Activated CD4-positive, alpha-beta T cell treated with anti-CD3 and anti-CD28 coated beads, Interleukin-2, amount 10 ng/mL, durations not matched to agents 24 days and 14 days (primary cell): Measurements from ENCODE around the gene CD274. TPM values are rescaled to one million over a fixed set of nuclear protein-coding genes. Genes with fewer than 3 reads are reported as not detected.

Experiments used
- DNase-seq: peaks from one replicate; pipeline ENCODE4 v3.0.0; 2022
- H3K27ac Mint-ChIP-seq: one replicate; pipeline ENCODE4 v1.8.0; 2022; ENCODE audit warnings: mild to moderate bottlenecking, mixed read lengths
- H3K27me3 Mint-ChIP-seq: one replicate; pipeline ENCODE4 v1.8.0; 2022; ENCODE audit warnings: mixed read lengths
- H3K36me3 Mint-ChIP-seq: one replicate; pipeline ENCODE4 v1.8.0; 2022; ENCODE audit warnings: low read depth, mild to moderate bottlenecking, mixed read lengths
- H3K4me1 Mint-ChIP-seq: one replicate; pipeline ENCODE4 v1.8.0; 2021; ENCODE audit warnings: mixed read lengths
- H3K4me3 Mint-ChIP-seq: one replicate; pipeline ENCODE4 v1.8.0; 2022; ENCODE audit warnings: mild to moderate bottlenecking, moderate library complexity, mixed read lengths
- H3K9me3 Mint-ChIP-seq: one replicate; pipeline ENCODE4 v1.8.0; 2021; ENCODE audit warnings: mixed read lengths
- intact Hi-C: fragments of 100-400 bp; cut with micrococcal nuclease; formaldehyde crosslinking; loops from one replicate; pipeline ENCODE4 v1.15.1; 2023
- total RNA-seq: library from RNA; stranded (reverse); gene quantifications from 2 replicates; pipeline ENCODE4 v1.2.3, GENCODE V29; 2022

CD274 gene
- total RNA-seq, 1 donor from 2014 or later: 57.6 TPM

DNA sequence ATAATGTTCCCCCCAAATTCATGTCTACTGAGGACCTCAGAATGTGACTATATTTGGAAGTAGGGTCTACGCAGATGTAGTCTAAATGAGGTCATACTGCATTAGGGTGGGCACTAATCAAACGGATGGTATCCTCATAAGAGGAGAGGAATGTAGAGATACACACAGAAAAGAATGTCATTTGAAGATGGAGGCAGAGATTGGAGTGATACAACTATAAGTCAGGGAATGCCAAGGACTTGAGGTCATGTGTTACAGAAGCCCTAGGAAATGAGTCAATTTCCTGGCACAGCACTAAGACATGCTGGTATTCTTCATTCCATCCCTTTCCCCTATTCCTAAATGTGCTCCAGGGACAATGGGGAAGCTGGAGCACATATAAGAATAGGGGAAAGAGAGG is 59.2 kb downstream of the CD274 start:
- Mint-ChIP-seq H3K27me3 (peaks cover 2% of the 10 kb centered on the region), H3K36me3 (peaks cover 14% of the 10 kb centered on the region), H3K27ac (peak overlapping the region; percentile 96), H3K4me3 (peak overlapping the region; percentile 85), H3K4me1 (peaks cover 57% of the 10 kb centered on the region), H3K9me3 (peaks cover 28% of the 10 kb centered on the region)
- intact Hi-C loops: no loop called here
- no peak for DNase-seq

DNA sequence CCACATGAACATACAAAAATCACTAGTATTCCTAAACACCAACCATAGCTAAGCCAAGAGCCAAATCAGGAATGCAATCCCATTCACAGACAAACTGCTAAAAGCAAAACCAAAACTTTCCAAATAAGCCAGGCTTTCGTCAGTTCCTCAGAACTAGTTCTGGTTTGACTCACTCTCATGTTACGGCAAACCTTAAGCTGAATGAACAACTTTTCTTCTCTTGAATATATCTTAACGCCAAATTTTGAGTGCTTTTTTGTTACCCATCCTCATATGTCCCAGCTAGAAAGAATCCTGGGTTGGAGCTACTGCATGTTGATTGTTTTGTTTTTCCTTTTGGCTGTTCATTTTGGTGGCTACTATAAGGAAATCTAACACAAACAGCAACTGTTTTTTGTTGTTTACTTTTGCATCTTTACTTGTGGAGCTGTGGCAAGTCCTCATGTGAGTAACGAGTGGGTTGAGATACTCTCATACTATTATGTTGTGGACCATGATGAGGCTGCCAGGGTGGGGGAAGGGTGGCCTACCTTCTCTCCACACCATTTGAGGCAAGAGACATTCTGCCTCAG is 60.1 kb downstream of the CD274 start, which contains the start of gene PDCD1LG2:
Gene PDCD1LG2 (plus strand): TSS at position 172 of the 572 bp plus-strand sequence. CDS start 12,016 bp downstream, outside the sequence.
- Mint-ChIP-seq H3K4me3 (peak within 1 kb of the TSS; percentile 85), H3K36me3 (peaks cover 18% of the 10 kb centered on the region), H3K4me1 (peaks cover 53% of the 10 kb centered on the region), H3K27me3 (peaks cover 2% of the 10 kb centered on the region), H3K27ac (peak within 1 kb of the TSS; percentile 96), H3K9me3 (peaks cover 19% of the 10 kb centered on the region)
- peak; percentile 83 for DNase-seq
- intact Hi-C loops: loop anchor here (1.0 kb wide), 8 partner anchors 8 to 677 kb away; partner anchors contain the start of gene CD274

GRCh38 chr9:5510989-5511388 is 60.6 kb downstream of the CD274 start:
- H3K27ac Mint-ChIP-seq: peak overlapping the region; percentile 96
- H3K27me3 Mint-ChIP-seq: peaks cover 2% of the 10 kb centered on the region
- H3K9me3 Mint-ChIP-seq: peaks cover 16% of the 10 kb centered on the region
- peaks cover 53% of the 10 kb centered on the region for H3K4me1 Mint-ChIP-seq
- DNase-seq: no peak
- H3K4me3 Mint-ChIP-seq: peak overlapping the region; percentile 85
- peaks cover 20% of the 10 kb centered on the region for H3K36me3 Mint-ChIP-seq
- intact Hi-C loops: loop anchor here (1.0 kb wide), 8 partner anchors 7 to 678 kb away; partner anchors contain the start of gene CD274

DNA sequence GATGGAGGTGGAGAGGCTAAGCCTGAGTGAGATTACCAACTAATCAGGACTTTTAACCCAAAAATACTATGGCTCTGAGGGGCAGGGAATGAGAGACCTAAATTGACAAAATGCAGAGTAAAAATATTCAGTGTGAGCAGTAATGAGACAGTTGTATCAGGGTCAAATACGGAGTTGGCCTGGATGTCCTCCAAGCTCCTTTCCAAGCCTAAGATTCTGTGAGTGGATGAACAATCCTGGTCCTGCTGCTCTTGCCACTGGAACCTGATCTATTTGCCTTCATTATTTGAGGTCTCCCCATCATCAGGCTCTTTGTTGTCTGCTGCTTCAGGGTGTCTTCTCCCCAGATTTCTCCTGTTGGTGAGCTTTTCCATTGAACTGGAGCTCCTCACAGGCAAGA is 61.1 kb downstream of the CD274 start:
- intact Hi-C loops: no loop called here
- no peak for DNase-seq
- Mint-ChIP-seq H3K4me1 (peaks cover 53% of the 10 kb centered on the region), H3K4me3 (peak overlapping the region; percentile 85), H3K36me3 (peaks cover 21% of the 10 kb centered on the region), H3K9me3 (peaks cover 13% of the 10 kb centered on the region), H3K27ac (peak overlapping the region; percentile 96), H3K27me3 (no peaks in the 10 kb centered on the region)

DNA sequence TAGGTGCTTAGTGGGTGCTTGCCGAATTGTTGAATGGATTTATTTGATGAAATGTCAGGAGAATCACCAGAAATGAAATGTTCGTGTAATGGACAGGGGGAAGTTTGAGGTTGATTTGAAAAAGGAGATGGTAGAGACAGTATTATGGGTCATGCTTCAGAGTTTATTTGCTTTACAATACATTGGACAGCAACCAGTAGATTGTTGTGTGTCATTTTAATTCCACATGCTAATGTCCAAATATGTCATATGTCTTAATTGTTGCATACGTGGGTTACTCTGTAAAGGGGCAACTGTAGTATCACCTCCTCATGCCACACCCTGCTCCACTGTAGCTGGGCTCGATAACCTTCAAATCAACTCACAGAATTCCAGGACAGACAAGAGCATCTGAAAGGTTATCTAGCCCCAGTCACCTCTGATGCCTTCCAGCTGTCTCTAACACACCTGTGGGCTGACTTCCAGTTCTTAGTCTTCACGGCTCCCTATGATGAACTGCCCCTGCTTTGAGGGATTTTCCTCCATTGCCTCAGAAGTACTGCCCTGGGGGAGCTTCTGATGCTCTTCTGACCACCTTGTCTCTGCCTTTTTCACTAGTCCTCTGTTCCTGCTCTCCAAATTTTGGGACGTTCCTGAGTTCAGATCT is 61.7 kb downstream of the CD274 start:
- Mint-ChIP-seq H3K9me3 (peaks cover 8% of the 10 kb centered on the region), H3K27ac (peak overlapping the region; percentile 96), H3K4me3 (peak overlapping the region; percentile 85), H3K27me3 (no peaks in the 10 kb centered on the region), H3K4me1 (peaks cover 53% of the 10 kb centered on the region), H3K36me3 (peaks cover 22% of the 10 kb centered on the region)
- intact Hi-C loops: no loop called here
- DNase-seq: no peak

GRCh38 chr9:5512658-5513452 is 62.5 kb downstream of the CD274 start:
- Mint-ChIP-seq H3K27ac (no peak overlapping the region), H3K9me3 (peaks cover 7% of the 10 kb centered on the region), H3K4me1 (peaks cover 57% of the 10 kb centered on the region), H3K27me3 (no peaks in the 10 kb centered on the region), H3K4me3 (peak overlapping the region; percentile 85), H3K36me3 (peaks cover 24% of the 10 kb centered on the region)
- no peak for DNase-seq
- intact Hi-C loops: no loop called here

DNA sequence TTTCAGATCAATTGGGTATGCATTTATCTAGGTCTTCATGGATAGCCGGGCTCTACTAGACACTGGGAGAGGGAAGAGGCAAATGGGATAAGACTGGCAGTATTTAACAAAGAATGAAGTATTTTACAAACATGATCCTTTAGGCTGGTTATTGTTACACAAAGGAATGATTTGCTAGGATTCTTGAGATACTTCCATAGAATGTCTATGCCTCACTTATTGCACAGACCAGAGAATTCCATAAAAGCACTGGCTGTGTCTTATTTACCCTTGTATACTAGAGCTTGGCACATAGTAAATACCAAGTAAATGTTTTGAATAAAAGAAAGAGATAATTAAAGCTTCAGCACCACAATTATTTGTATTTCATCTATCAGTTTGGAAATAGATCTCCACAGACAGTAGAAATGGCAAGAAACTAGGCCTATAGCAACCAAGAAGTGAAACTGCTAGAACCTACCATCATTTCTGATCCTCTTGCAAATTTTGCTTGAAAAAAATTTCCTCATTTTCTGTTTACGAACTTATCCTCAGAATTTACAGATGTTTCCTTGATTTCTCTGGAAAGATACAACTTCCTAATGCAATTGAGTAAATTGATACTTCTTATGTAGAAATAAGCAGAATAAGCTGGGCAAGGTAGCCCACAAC is 63.7 kb downstream of the CD274 start:
- intact Hi-C loops: no loop called here
- Mint-ChIP-seq H3K27me3 (no peaks in the 10 kb centered on the region), H3K36me3 (peaks cover 24% of the 10 kb centered on the region), H3K9me3 (peaks cover 7% of the 10 kb centered on the region), H3K4me1 (peaks cover 60% of the 10 kb centered on the region), H3K27ac (no peak overlapping the region), H3K4me3 (no peak overlapping the region)
- DNase-seq: no peak

- DNase-seq: no peak
- peaks cover 27% of the 10 kb centered on the region for H3K36me3 Mint-ChIP-seq
- intact Hi-C loops: no loop called here
- no peak overlapping the region for H3K4me3 Mint-ChIP-seq
- H3K27ac Mint-ChIP-seq: no peak overlapping the region
- H3K4me1 Mint-ChIP-seq: peaks cover 61% of the 10 kb centered on the region
- no peaks in the 10 kb centered on the region for H3K27me3 Mint-ChIP-seq
- H3K9me3 Mint-ChIP-seq: peaks cover 4% of the 10 kb centered on the region
These were observed 64.4 kb downstream of the CD274 start for GRCh38 chr9:5514617-5515260.

- H3K27ac Mint-ChIP-seq: no peak overlapping the region
- no peak for DNase-seq
- H3K36me3 Mint-ChIP-seq: peaks cover 28% of the 10 kb centered on the region
- peaks cover 4% of the 10 kb centered on the region for H3K9me3 Mint-ChIP-seq
- peaks cover 56% of the 10 kb centered on the region for H3K4me1 Mint-ChIP-seq
- no peaks in the 10 kb centered on the region for H3K27me3 Mint-ChIP-seq
- intact Hi-C loops: no loop called here
- no peak overlapping the region for H3K4me3 Mint-ChIP-seq
These were observed 64.9 kb downstream of the CD274 start for GRCh38 chr9:5515261-5515650.

DNA sequence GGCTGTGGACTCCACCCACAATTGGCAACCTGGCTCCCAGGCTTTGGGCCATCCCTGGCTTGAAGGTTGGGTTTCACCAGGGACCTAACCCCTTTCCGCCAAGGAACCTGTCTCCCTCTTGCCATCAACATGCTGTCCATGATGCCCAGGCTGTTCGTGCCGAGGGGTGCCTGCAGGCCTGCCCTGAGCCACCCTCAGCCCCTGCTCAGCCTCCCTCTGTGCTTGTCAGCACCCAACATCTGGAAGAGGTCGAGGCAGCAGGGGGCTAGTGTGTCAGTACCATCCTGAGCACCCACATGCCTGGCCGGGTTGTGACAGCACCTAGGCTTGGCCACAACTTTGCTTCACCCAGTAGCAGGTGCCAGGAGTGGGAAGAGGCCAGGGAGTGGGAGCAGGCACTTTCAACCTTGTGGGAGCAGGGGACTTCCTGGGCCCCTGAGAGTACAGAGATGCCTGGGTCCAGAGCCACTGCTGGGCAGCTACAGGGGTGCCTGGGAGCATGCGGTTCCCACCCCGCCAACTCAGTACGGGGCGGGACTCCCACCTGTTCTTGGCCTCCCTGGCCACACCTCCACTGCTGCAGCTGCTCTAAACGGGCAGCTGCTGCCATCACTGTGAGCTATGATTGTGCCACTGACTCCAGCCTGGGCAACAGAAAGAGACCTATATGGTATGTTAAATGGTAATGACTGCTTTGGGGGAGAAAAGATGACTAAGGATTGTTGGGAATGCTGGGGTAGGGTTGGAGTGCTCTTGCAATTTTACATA is 66.3 kb downstream of the CD274 start:
- Mint-ChIP-seq H3K4me3 (no peak overlapping the region), H3K4me1 (peaks cover 45% of the 10 kb centered on the region), H3K36me3 (peaks cover 28% of the 10 kb centered on the region), H3K9me3 (peaks cover 7% of the 10 kb centered on the region), H3K27me3 (peaks cover 2% of the 10 kb centered on the region), H3K27ac (no peak overlapping the region)
- intact Hi-C loops: no loop called here
- DNase-seq: no peak

GRCh38 chr9:5518171-5518936 is 68.0 kb downstream of the CD274 start:
- no peak for DNase-seq
- Mint-ChIP-seq H3K4me1 (peaks cover 28% of the 10 kb centered on the region), H3K27ac (peak overlapping the region; percentile 23), H3K27me3 (peaks cover 2% of the 10 kb centered on the region), H3K4me3 (no peak overlapping the region), H3K36me3 (peaks cover 39% of the 10 kb centered on the region), H3K9me3 (peaks cover 7% of the 10 kb centered on the region)
- intact Hi-C loops: loop anchor here (1.0 to 2.0 kb wide), 4 partner anchors 8 to 68 kb away; partner anchors contain the start of gene PDCD1LG2

GRCh38 chr9:5518937-5519319 is 68.6 kb downstream of the CD274 start:
- H3K4me3 Mint-ChIP-seq: no peak overlapping the region
- H3K36me3 Mint-ChIP-seq: peaks cover 40% of the 10 kb centered on the region
- H3K4me1 Mint-ChIP-seq: peaks cover 25% of the 10 kb centered on the region
- H3K9me3 Mint-ChIP-seq: peaks cover 4% of the 10 kb centered on the region
- H3K27ac Mint-ChIP-seq: peak overlapping the region; percentile 21
- DNase-seq: no peak
- H3K27me3 Mint-ChIP-seq: peaks cover 2% of the 10 kb centered on the region
- intact Hi-C loops: loop anchor here (1.0 to 2.0 kb wide), 4 partner anchors 9 to 68 kb away; partner anchors contain the start of gene PDCD1LG2
